K562 (cell line): Measurements from ENCODE around the gene TUBB1. TPM values are rescaled to one million over a fixed set of nuclear protein-coding genes. Genes with fewer than 3 reads are reported as not detected.

Experiments
- ASH1L ChIP-seq: fragments of 450-650 bp; IDR thresholded peaks from 2 replicates; pipeline ENCODE4 v1.6.1; 2018; ENCODE audit warnings: borderline replicate concordance, mild to moderate bottlenecking, low read depth; ENCODE audit not compliant: partially characterized antibody
- DPF2 ChIP-seq: fragments of 450-650 bp; IDR thresholded peaks from 2 replicates; pipeline ENCODE4 v1.6.1; 2016
- ESRRA ChIP-seq: fragments of 450-650 bp; IDR thresholded peaks from 2 replicates; pipeline ENCODE4 v1.6.1; 2014; ENCODE audit warnings: low read depth, mild to moderate bottlenecking, moderate library complexity, borderline replicate concordance
- ESRRB ChIP-seq: fragments of 250-450 bp; sonication (Bioruptor Pico); IDR thresholded peaks from 2 replicates; pipeline ENCODE4 v1.5.0; 2020; ENCODE audit warnings: mild to moderate bottlenecking, moderate library complexity, borderline replicate concordance
- FOXJ2 ChIP-seq: fragments of 200-800 bp; sonication (Bioruptor generic); IDR thresholded peaks from 2 replicates; pipeline ENCODE4 v1.6.1; 2016; ENCODE audit warnings: missing genetic modification characterization, missing compliant biosample characterization
- HDAC8 ChIP-seq: fragments of 450-650 bp; IDR thresholded peaks from 2 replicates; pipeline ENCODE4 v1.6.1; 2016; ENCODE audit warnings: mild to moderate bottlenecking, missing genetic modification characterization, moderate library complexity, missing compliant biosample characterization
- NFRKB ChIP-seq: fragments of 450-650 bp; IDR thresholded peaks from 2 replicates; pipeline ENCODE4 v1.6.1; 2016; ENCODE audit warnings: low read depth
- NR4A1 ChIP-seq, 2 experiments: fragments of 250-450 bp in 1 of 2; fragments of 450-650 bp in 1 of 2; sonication (Bioruptor Pico) in 1 of 2; IDR thresholded peaks; 2 replicates each; pipeline versions ENCODE4 v1.4.0 to v1.6.1; 2016 to 2020; ENCODE audit warnings: mild to moderate bottlenecking in 2 of 2, missing compliant biosample characterization in 1 of 2, missing genetic modification characterization in 1 of 2, moderate library complexity in 1 of 2
- POLR2AphosphoS2 ChIP-seq: IDR thresholded peaks from 2 replicates; pipeline ENCODE4 v1.6.1; 2012; ENCODE audit warnings: low read length, improper control_type of control experiment
- SUPT5H ChIP-seq: fragments of 450-650 bp; IDR thresholded peaks from 2 replicates; pipeline ENCODE4 v1.6.1; 2016
- TEAD1 ChIP-seq, 2 experiments: fragments of 450-650 bp in 1 of 2; sonication (generic) in 1 of 2; formaldehyde crosslinking; IDR thresholded peaks; 2 replicates each; pipeline versions ENCODE4 v1.4.0 to v1.8.0; 2020 to 2022; ENCODE audit warnings: mild to moderate bottlenecking in 2 of 2, missing genetic modification reagents in 1 of 2
- TRIM24 ChIP-seq, 2 experiments: fragments of 450-650 bp; IDR thresholded peaks; 2 replicates each; pipeline ENCODE4 v1.6.1; 2016
- ZBTB11 ChIP-seq, 3 experiments: fragments of 200-800 bp in 1 of 3; fragments of 250-450 bp in 1 of 3; fragments of 450-650 bp in 1 of 3; sonication (Bioruptor Pico) in 1 of 3; sonication (Bioruptor generic) in 1 of 3; formaldehyde crosslinking in 1 of 3; IDR thresholded peaks; 2 replicates each; pipeline versions ENCODE4 v1.6.1 to v1.8.0; 2016 to 2022; ENCODE audit warnings: mild to moderate bottlenecking in 2 of 3, missing genetic modification characterization in 2 of 3, missing compliant biosample characterization in 1 of 3, moderate library complexity in 1 of 3
- ZNF165 ChIP-seq: fragments of 250-450 bp; sonication (Bioruptor Pico); IDR thresholded peaks from 2 replicates; pipeline ENCODE4 v1.4.0; 2020; ENCODE audit warnings: borderline replicate concordance
- ZNF24 ChIP-seq: fragments of 450-650 bp; IDR thresholded peaks from 2 replicates; pipeline ENCODE4 v1.6.1; 2016
- polyA plus RNA-seq, 8 experiments: library from polyadenylated mRNA; depleted of rRNA in 4 of 8; stranded (reverse) in 5 of 8; unstranded in 3 of 8; fragments of >200 nt; fragmentation: Nextera tagmentation in 2 of 8; fragmentation: Illumina TruSeq in 1 of 8; extraction: Ambion mirVana in 2 of 8; extraction: Trizol in 1 of 8; gene quantifications; 2 replicates each; pipeline versions ENCODE4 v1.2.1 to v1.2.3, GENCODE V29; 2011 to 2014; ENCODE audit warnings: inconsistent platforms in 1 of 8, missing spikeins in 1 of 8
- total RNA-seq, 7 experiments: library from RNA; depleted of rRNA in 6 of 7; stranded (reverse); fragments of >200 nt in 6 of 7; fragmentation: Illumina TruSeq in 2 of 7; extraction: Trizol in 2 of 7; gene quantifications; 2 replicates each; pipeline versions ENCODE4 v1.2.1 to v1.2.3, GENCODE V29; 2011 to 2021; ENCODE audit warnings: low replicate concordance in 1 of 7
- TF ChIP-seq, protein P1 (sequence below): sonication (generic); formaldehyde crosslinking; IDR thresholded peaks from 2 replicates; pipeline ENCODE4 v1.8.0; 2022; ENCODE audit warnings: mild to moderate bottlenecking, low read depth, missing genetic modification reagents
- TF ChIP-seq, protein P2 (sequence below): sonication (generic); formaldehyde crosslinking; IDR thresholded peaks from 2 replicates; pipeline ENCODE4 v1.8.0; 2022; ENCODE audit warnings: mild to moderate bottlenecking, missing genetic modification reagents
- TF ChIP-seq, protein P3 (sequence below): fragments of 250-450 bp; sonication (Bioruptor Pico); IDR thresholded peaks from 2 replicates; pipeline ENCODE4 v1.5.0; 2021; ENCODE audit warnings: mild to moderate bottlenecking, moderate library complexity

The TUBB1 gene
- total and polyA plus RNA-seq, 9 of the 15 experiments (the other 6 are each of a cell fraction or from before 2014, with no cell fraction given) = 1.5 to 3.9 (median 2.4) TPM

- TF ChIP-seq, protein P1, sequence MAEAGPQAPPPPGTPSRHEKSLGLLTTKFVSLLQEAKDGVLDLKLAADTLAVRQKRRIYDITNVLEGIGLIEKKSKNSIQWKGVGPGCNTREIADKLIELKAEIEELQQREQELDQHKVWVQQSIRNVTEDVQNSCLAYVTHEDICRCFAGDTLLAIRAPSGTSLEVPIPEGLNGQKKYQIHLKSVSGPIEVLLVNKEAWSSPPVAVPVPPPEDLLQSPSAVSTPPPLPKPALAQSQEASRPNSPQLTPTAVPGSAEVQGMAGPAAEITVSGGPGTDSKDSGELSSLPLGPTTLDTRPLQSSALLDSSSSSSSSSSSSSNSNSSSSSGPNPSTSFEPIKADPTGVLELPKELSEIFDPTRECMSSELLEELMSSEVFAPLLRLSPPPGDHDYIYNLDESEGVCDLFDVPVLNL (CRISPR knock-in tag) = no peak
- TF ChIP-seq ZBTB11 (CRISPR knock-in tag; IDR thresholded peaks at IDR 0.05) (peak in 1 of 3 experiments; percentile 86; a peak in 3 of 6 replicates), ESRRB (CRISPR knock-in tag) (no peak; the same call in 1 of the 2 replicates), DPF2 (no peak), SUPT5H (peak; percentile 93), TRIM24 (IDR thresholded peaks at IDR 0.05) (no peak), NFRKB (peak; percentile 90), HDAC8 (tag) (peak; percentile 99), POLR2AphosphoS2 (peak; percentile 85), NR4A1 (CRISPR knock-in tag; IDR thresholded peaks at IDR 0.05) (peak; percentile 99), NR4A1 (tag; IDR thresholded peaks at IDR 0.05) (peak; percentile 99), ZNF165 (peak; percentile 96), TEAD1 (CRISPR knock-in tag; IDR thresholded peaks at IDR 0.05) (peak; percentile 73 to 98; a peak in 3 of 4 replicates), ESRRA (peak; percentile 95), ASH1L (peak; percentile 68), FOXJ2 (no peak), ZNF24 (no peak)
- TF ChIP-seq, protein P2, sequence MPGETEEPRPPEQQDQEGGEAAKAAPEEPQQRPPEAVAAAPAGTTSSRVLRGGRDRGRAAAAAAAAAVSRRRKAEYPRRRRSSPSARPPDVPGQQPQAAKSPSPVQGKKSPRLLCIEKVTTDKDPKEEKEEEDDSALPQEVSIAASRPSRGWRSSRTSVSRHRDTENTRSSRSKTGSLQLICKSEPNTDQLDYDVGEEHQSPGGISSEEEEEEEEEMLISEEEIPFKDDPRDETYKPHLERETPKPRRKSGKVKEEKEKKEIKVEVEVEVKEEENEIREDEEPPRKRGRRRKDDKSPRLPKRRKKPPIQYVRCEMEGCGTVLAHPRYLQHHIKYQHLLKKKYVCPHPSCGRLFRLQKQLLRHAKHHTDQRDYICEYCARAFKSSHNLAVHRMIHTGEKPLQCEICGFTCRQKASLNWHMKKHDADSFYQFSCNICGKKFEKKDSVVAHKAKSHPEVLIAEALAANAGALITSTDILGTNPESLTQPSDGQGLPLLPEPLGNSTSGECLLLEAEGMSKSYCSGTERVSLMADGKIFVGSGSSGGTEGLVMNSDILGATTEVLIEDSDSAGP (CRISPR knock-in tag) = no peak
- TF ChIP-seq, protein P3, sequence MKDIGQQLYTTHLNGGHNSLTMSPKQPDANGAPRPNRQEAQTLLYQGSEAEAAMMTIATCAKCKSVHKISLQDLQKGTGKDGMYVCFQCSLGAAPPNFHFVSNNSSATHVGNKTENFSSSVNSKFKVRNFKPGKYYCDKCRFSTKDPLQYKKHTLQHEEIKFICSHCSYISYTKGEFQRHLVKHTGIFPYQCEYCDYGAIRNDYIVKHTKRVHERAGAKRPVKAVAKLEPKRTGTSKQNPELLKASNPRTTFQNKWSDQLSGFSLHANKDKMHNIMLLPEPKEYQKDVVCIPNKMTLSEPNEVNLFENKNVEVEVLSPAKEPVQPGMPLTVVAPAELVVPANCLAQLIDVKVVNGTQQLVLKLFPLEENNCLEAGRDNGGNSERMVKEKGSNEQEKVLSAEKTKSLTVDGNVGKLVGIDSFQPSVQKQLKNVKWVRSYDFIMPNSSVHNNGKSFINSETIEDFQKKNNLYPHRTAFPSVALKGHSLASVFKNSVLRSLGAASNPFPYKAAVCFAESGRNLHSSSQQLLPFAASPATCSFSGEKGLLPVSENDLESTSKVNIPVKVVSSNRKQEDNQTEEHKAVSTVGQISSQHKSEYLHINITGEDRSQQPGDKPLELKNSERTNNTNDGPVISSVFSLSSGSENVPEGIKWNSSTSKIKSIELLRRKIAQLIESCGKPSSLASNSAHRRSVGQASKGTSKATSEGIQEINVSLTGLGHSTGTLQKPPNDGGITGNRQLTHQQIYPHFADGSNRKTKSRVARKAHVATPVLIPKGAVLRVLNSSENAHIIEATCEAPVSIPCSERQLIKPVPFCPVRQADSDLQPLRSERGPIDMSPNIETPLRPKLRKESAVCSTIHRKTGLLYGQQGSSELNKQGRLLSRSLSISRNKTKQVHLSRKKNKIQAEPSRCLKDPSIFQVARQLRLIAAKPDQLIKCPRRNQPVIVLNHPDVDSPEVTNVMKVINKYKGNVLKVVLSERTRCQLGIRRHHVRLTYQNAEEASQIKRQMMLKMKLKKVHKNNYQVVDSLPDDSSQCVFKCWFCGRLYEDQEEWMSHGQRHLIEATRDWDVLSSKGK (CRISPR knock-in tag) = no peak
These were observed 12.9 kb downstream of the TUBB1 start, which contains the start of gene ATP5F1E (continued) for GRCh38 chr20:59032023-59032712.
